ENCODE results near the gene RFTN1.

DNA sequence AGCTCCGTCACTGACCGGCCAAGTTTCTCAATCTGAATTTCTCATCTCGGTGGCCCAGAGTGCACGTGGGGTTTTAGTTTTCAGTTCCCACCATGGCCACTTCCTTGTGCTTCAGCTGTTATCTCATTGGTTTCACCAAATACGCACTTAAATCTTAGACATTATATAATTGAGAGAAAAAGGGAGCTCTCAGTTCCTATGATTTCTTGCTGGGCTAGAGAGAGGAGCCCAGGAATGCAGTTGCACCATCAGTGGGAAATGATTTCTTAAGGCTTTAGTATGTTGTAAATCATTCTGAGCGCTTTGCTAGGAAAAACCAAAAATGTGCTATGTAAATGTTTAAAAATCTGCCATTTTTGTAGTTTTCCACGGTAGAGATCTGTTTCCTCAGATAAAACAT, 195.3 kb downstream of the RFTN1 start:
- TF ChIP-seq, protein P1, sequence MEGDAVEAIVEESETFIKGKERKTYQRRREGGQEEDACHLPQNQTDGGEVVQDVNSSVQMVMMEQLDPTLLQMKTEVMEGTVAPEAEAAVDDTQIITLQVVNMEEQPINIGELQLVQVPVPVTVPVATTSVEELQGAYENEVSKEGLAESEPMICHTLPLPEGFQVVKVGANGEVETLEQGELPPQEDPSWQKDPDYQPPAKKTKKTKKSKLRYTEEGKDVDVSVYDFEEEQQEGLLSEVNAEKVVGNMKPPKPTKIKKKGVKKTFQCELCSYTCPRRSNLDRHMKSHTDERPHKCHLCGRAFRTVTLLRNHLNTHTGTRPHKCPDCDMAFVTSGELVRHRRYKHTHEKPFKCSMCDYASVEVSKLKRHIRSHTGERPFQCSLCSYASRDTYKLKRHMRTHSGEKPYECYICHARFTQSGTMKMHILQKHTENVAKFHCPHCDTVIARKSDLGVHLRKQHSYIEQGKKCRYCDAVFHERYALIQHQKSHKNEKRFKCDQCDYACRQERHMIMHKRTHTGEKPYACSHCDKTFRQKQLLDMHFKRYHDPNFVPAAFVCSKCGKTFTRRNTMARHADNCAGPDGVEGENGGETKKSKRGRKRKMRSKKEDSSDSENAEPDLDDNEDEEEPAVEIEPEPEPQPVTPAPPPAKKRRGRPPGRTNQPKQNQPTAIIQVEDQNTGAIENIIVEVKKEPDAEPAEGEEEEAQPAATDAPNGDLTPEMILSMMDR (conservative IDR thresholded peaks at IDR 0.05; ENCODE audit: low read length): no peak
- no peak for TF ChIP-seq EZH2phosphoT487 (IDR thresholded peaks at IDR 0.05; ENCODE audit: borderline replicate concordance, low read depth, low read length)

Measured in OCI-LY7 (cell line).